K562 (cell line): ENCODE data around the gene WWOX. TPM values are rescaled to one million over a fixed set of nuclear protein-coding genes. Genes with fewer than 3 reads are reported as not detected.

Source experiments
- ATAC-seq: fragments of 200-7000 bp; cut with Tn5 transposase; 3 replicates; pipeline ENCODE4 v1.9.1; 2020; ENCODE audit warnings: moderate library complexity
- BruUV-seq: library from RNA; stranded (reverse); fragments of 400-500 nt; replicated peaks from 2 replicates; lab custom pipeline; 2021; lab: Mats Ljungman, UMichigan
- CTCF ChIA-PET: fragments of 300-600 bp; formaldehyde crosslinking; extraction: SDS; loops from one replicate; lab custom pipeline; 2021; ENCODE audit warnings: low intra/inter-chr PET ratio; lab: Yijun Ruan, JAX
- POLR2A ChIA-PET: fragments of 300-600, 350-650 bp; sonication (Branson Sonifier 250); formaldehyde crosslinking; extraction: SDS; loops from one replicate; lab custom pipeline; 2021; ENCODE audit warnings: antibody characterized with exemption, inconsistent platforms; lab: Yijun Ruan, JAX
- DNase-seq, 4 experiments: peaks; one replicate each; pipeline versions ENCODE4 v3.0.0 to v3.0.0-alpha.2; 2011 to 2018; ENCODE audit warnings: low spot score in 3 of 4, mixed read lengths in 3 of 4; ENCODE audit errors: extremely low read depth in 1 of 4
- FAIRE-seq: peaks from 2 replicates; lab custom pipeline; 2011; peaks lifted over from hg19 to GRCh38; lab: Jason Lieb, UNC
- H2AFZ ChIP-seq: 2 replicates; pipeline ENCODE4 v1.6.0; 2011; ENCODE audit warnings: low read depth, low read length, control low read depth, inconsistent platforms
- H3K27ac ChIP-seq: fragments of 200-600 bp; 3 replicates; pipeline ENCODE4 v1.8.0; 2011; ENCODE audit warnings: low read depth, mild to moderate bottlenecking, control low read depth, inconsistent platforms, low read length, moderate library complexity, mixed read lengths; ENCODE audit errors: extremely low read depth
- H3K27me3 ChIP-seq, 2 experiments: fragments of 300-600 bp in 1 of 2; 2 replicates in 1 of 2; 3 replicates in 1 of 2; pipeline versions ENCODE4 v1.6.0 to v1.8.0; 2011; ENCODE audit warnings: inconsistent platforms in 2 of 2, low read length in 2 of 2, mild to moderate bottlenecking in 1 of 2, mixed read lengths in 1 of 2, moderate library complexity in 1 of 2; ENCODE audit not compliant: control insufficient read depth in 2 of 2, insufficient read depth in 2 of 2
- H3K36me3 ChIP-seq: fragments of 300-600 bp; 3 replicates; pipeline ENCODE4 v1.8.0; 2011; ENCODE audit warnings: mild to moderate bottlenecking, low read length, inconsistent platforms; ENCODE audit not compliant: control insufficient read depth, insufficient read depth
- H3K4me1 ChIP-seq, 2 experiments: fragments of 200-600 bp in 1 of 2; replicated peaks in 1 of 2; 2 replicates in 1 of 2; 3 replicates in 1 of 2; pipeline versions ENCODE4 v1.5.1 to v1.8.0; 2011; ENCODE audit warnings: inconsistent platforms in 2 of 2, low read length in 2 of 2, mild to moderate bottlenecking in 1 of 2, mixed read lengths in 1 of 2, moderate library complexity in 1 of 2; ENCODE audit not compliant: control insufficient read depth in 2 of 2, insufficient read depth in 2 of 2
- H3K4me2 ChIP-seq: 2 replicates; pipeline ENCODE4 v1.6.1; 2011; ENCODE audit warnings: low read length, control low read depth, inconsistent platforms, mixed read lengths; ENCODE audit not compliant: insufficient read depth
- H3K4me3 ChIP-seq: fragments of 200-600 bp; sonication (generic), shearing (Covaris generic); 2 replicates; pipeline ENCODE4 v1.5.1; 2016; ENCODE audit warnings: control low read depth, inconsistent platforms
- H3K79me2 ChIP-seq: fragments of 200-600 bp; 3 replicates; pipeline ENCODE4 v1.8.0; 2011; ENCODE audit warnings: low read length, inconsistent platforms; ENCODE audit not compliant: control insufficient read depth, insufficient read depth
- H3K9ac ChIP-seq, 2 experiments: 2 replicates each; pipeline versions ENCODE4 v1.6.0 to v1.6.1; 2011; ENCODE audit warnings: low read depth in 2 of 2, low read length in 2 of 2, control low read depth in 1 of 2, inconsistent platforms in 1 of 2, mild to moderate bottlenecking in 1 of 2, mixed read lengths in 1 of 2; ENCODE audit not compliant: insufficient read depth in 1 of 2
- H3K9me1 ChIP-seq: one replicate; pipeline ENCODE4 v1.6.0; 2011; ENCODE audit warnings: inconsistent platforms, mild to moderate bottlenecking, low read length, moderate library complexity; ENCODE audit not compliant: control insufficient read depth, insufficient read depth
- H3K9me3 ChIP-seq: replicated peaks from 2 replicates; pipeline ENCODE4 v1.5.1; 2011; ENCODE audit warnings: low read depth, low read length, inconsistent platforms; ENCODE audit not compliant: control insufficient read depth, insufficient read depth
- H4K20me1 ChIP-seq: replicated peaks from 2 replicates; pipeline ENCODE4 v1.6.1; 2011; ENCODE audit warnings: low read length, inconsistent platforms, mixed read lengths; ENCODE audit not compliant: control insufficient read depth, insufficient read depth
- CEBPG ChIP-seq, 3 experiments: fragments of 200-800 bp in 1 of 3; sonication (Bioruptor generic) in 1 of 3; sonication (generic) in 1 of 3; formaldehyde crosslinking in 1 of 3; IDR thresholded peaks in 2 of 3; conservative IDR thresholded peaks in 1 of 3; 2 replicates each; pipeline versions ENCODE4 v1.6.1 to v1.8.0; 2016 to 2022; ENCODE audit warnings: missing compliant biosample characterization in 2 of 3, missing genetic modification characterization in 2 of 3, mild to moderate bottlenecking in 1 of 3, missing genetic modification reagents in 1 of 3
- DDX20 ChIP-seq: fragments of 450-650 bp; IDR thresholded peaks from 2 replicates; pipeline ENCODE4 v1.6.1; 2016; ENCODE audit warnings: missing genetic modification characterization, low read depth, mild to moderate bottlenecking, missing compliant biosample characterization, moderate library complexity
- E2F1 ChIP-seq: sonication (generic); formaldehyde crosslinking; IDR thresholded peaks from 2 replicates; pipeline ENCODE4 v1.8.1; 2023; ENCODE audit warnings: mild to moderate bottlenecking, missing genetic modification reagents, moderate library complexity
- ELK1 ChIP-seq: sonication (generic); formaldehyde crosslinking; IDR thresholded peaks from 2 replicates; pipeline ENCODE4 v1.8.1; 2022; ENCODE audit warnings: missing genetic modification reagents
- ETV5 ChIP-seq: sonication (generic); formaldehyde crosslinking; IDR thresholded peaks from 2 replicates; pipeline ENCODE4 v1.4.0; 2020; ENCODE audit warnings: low read depth, mild to moderate bottlenecking, missing genetic modification reagents
- HCFC1 ChIP-seq: IDR thresholded peaks from 2 replicates; pipeline ENCODE4 v1.6.1; 2012; ENCODE audit warnings: low read depth, low read length, improper control_type of control experiment
- KDM2B ChIP-seq: fragments of 250-450 bp; sonication (Bioruptor Pico); IDR thresholded peaks from 2 replicates; pipeline ENCODE4 v1.8.0; 2021; ENCODE audit warnings: mild to moderate bottlenecking, moderate library complexity
- LCOR ChIP-seq: sonication (generic); formaldehyde crosslinking; IDR thresholded peaks from 2 replicates; pipeline ENCODE4 v1.8.0; 2022; ENCODE audit warnings: mild to moderate bottlenecking, missing genetic modification reagents
- POLR2AphosphoS5 ChIP-seq: IDR thresholded peaks from 2 replicates; pipeline ENCODE4 v1.6.1; 2011; ENCODE audit warnings: mild to moderate bottlenecking, low read depth, low read length, moderate library complexity; ENCODE audit not compliant: control insufficient read depth, insufficient read depth
- XRCC4 ChIP-seq: IDR thresholded peaks from one replicate; pipeline ENCODE4 v1.6.1; 2011; ENCODE audit not compliant: insufficient read depth, insufficient read length; ENCODE audit errors: extremely low read depth
- ZNF174 ChIP-seq: fragments of 250-450 bp; sonication (Bioruptor Pico); IDR thresholded peaks from 2 replicates; pipeline ENCODE4 v1.4.0; 2020; ENCODE audit warnings: mild to moderate bottlenecking
- ZNF316 ChIP-seq: fragments of 450-650 bp; IDR thresholded peaks from 2 replicates; pipeline ENCODE4 v1.6.1; 2016
- ZNF655 ChIP-seq: fragments of 250-450 bp; sonication (Bioruptor Pico); IDR thresholded peaks from 2 replicates; pipeline ENCODE4 v1.5.0; 2021
- WGBS: fragments of 100-300 bp; shearing (Covaris generic); methylation state at CpG from one replicate; pipeline ENCODE4 v1.1.6; 2016; ENCODE audit warnings: low coverage, mixed read lengths; ENCODE audit not compliant: insufficient coverage; ENCODE audit errors: missing lambda C conversion rate; 5-methylcytosine and 5-hydroxymethylcytosine counted together
- in situ Hi-C: fragments of 300-500 bp; cut with MboI; formaldehyde crosslinking; loops from 4 replicates; pipeline ENCODE4 v1.15.0; 2018; ENCODE audit warnings: inconsistent platforms, mixed read lengths
- intact Hi-C: fragments of 100-400 bp; cut with micrococcal nuclease; formaldehyde crosslinking; loops from 2 replicates; pipeline ENCODE4 v1.14.2; 2022
- polyA plus RNA-seq, 8 experiments: library from polyadenylated mRNA; depleted of rRNA in 4 of 8; stranded (reverse) in 5 of 8; unstranded in 3 of 8; fragments of >200 nt; fragmentation: Nextera tagmentation in 2 of 8; fragmentation: Illumina TruSeq in 1 of 8; extraction: Ambion mirVana in 2 of 8; extraction: Trizol in 1 of 8; gene quantifications; 2 replicates each; pipeline versions ENCODE4 v1.2.1 to v1.2.3, GENCODE V29; 2011 to 2014; ENCODE audit warnings: inconsistent platforms in 1 of 8, missing spikeins in 1 of 8
- total RNA-seq, 7 experiments: library from RNA; depleted of rRNA in 6 of 7; stranded (reverse); fragments of >200 nt in 6 of 7; fragmentation: Illumina TruSeq in 2 of 7; extraction: Trizol in 2 of 7; gene quantifications; 2 replicates each; pipeline versions ENCODE4 v1.2.1 to v1.2.3, GENCODE V29; 2011 to 2021; ENCODE audit warnings: low replicate concordance in 1 of 7

Gene WWOX
- total and polyA plus RNA-seq, 9 of the 15 experiments (the other 6 are each of a cell fraction or from before 2014, with no cell fraction given) = 1.6 to 22.7 (median 8.1) TPM

- Histone ChIP-seq H3K27ac (no peak overlapping the region), H3K27me3 (peaks cover 3 to 13% of the 10 kb centered on the region in 2 experiments; a peak in 3 of 5 replicates), H3K4me3 (no peak overlapping the region), H3K4me1 (no peaks in the 10 kb centered on the region), H3K9me1 (no peaks in the 10 kb centered on the region), H3K79me2 (no peaks in the 10 kb centered on the region), H3K9ac (no peak overlapping the region), H3K9me3 (no peaks in the 10 kb centered on the region), H3K4me2 (no peak overlapping the region), H4K20me1 (no peaks in the 10 kb centered on the region), H3K36me3 (no peaks in the 10 kb centered on the region), H2AFZ (no peak overlapping the region)
- ATAC-seq (no peak), FAIRE-seq (no peak), DNase-seq (no peak)
- WGBS = 6% methylated on average over 2 of the region's 2 CpGs
- no peak for TF ChIP-seq ETV5 (CRISPR knock-in tag)
- no peak for TF ChIP-seq CEBPG (CRISPR knock-in tag; IDR thresholded peaks at IDR 0.05)
- 0 out of 4 replicates have a peak, but pooled peaks of 1 of the 2 experiments have one; percentile 7 for TF ChIP-seq CEBPG (tag; conservative IDR thresholded peaks at IDR 0.05 in 1 of 2, IDR thresholded peaks at IDR 0.05 in 1 of 2)
- in situ Hi-C loops (no loop called here), intact Hi-C loops (no loop called here)
- ChIA-PET POLR2A (no interaction called here), CTCF (no interaction called here)
- no TSS peak for BruUV-seq
These were observed 1000.3 kb downstream of the WWOX start for GRCh38 chr16:79099716-79100115.

GRCh38 chr16:79100447-79100846 is 1001.0 kb downstream of the WWOX start:
- Histone ChIP-seq H3K9ac (no peak overlapping the region), H3K27ac (no peak overlapping the region), H4K20me1 (no peaks in the 10 kb centered on the region), H3K4me2 (no peak overlapping the region), H3K36me3 (no peaks in the 10 kb centered on the region), H2AFZ (no peak overlapping the region), H3K79me2 (no peaks in the 10 kb centered on the region), H3K4me1 (no peaks in the 10 kb centered on the region), H3K9me3 (no peaks in the 10 kb centered on the region), H3K9me1 (no peaks in the 10 kb centered on the region), H3K4me3 (no peak overlapping the region), H3K27me3 (peaks cover 3 to 10% of the 10 kb centered on the region in 2 experiments; a peak in 3 of 5 replicates)
- no TSS peak for BruUV-seq
- DNase-seq = no peak
- POLR2A ChIA-PET = no interaction called here
- intact Hi-C loops (no loop called here), in situ Hi-C loops (no loop called here)
- CTCF ChIA-PET = no interaction called here
- under 1% methylated on average over 7 of the region's 8 CpGs for WGBS
- no peak for ATAC-seq
- FAIRE-seq = no peak
- TF ChIP-seq HCFC1 = no peak
- no peak for TF ChIP-seq ELK1 (CRISPR knock-in tag)
- no peak for TF ChIP-seq E2F1
- no peak for TF ChIP-seq DDX20 (tag)
- no peak for TF ChIP-seq ZNF316
- no peak for TF ChIP-seq XRCC4
- no peak for TF ChIP-seq ZNF655 (CRISPR knock-in tag)
- TF ChIP-seq LCOR (CRISPR knock-in tag) = no peak
- TF ChIP-seq POLR2AphosphoS5 = no peak
- TF ChIP-seq ZNF174 (CRISPR knock-in tag) = no peak
- no peak for TF ChIP-seq KDM2B (CRISPR knock-in tag)
